Keratinocyte (primary cell): ENCODE results near the gene EIF4G2. TPM values are rescaled to one million over a fixed set of nuclear protein-coding genes. Genes with fewer than 3 reads are reported as not detected.

Experiments used
- DNase-seq: peaks from one replicate; pipeline ENCODE4 v3.0.0-alpha.2; 2011; ENCODE audit warnings: low read depth, missing footprints, low spot score
- FAIRE-seq: peaks from 2 replicates; lab custom pipeline; 2011; peaks lifted over from hg19 to GRCh38; lab: Jason Lieb, UNC
- H2AFZ ChIP-seq: 2 replicates; pipeline ENCODE4 v1.6.0; 2012; ENCODE audit warnings: low read length, control low read depth, inconsistent platforms; ENCODE audit not compliant: control insufficient read depth
- H3K27ac ChIP-seq: 2 replicates; pipeline ENCODE4 v1.5.1; 2011; ENCODE audit warnings: low read length; ENCODE audit not compliant: control insufficient read depth, insufficient read depth
- H3K27me3 ChIP-seq: 3 replicates; pipeline ENCODE4 v1.6.0; 2011; ENCODE audit warnings: low read length; ENCODE audit not compliant: control insufficient read depth, insufficient read depth; ENCODE audit errors: extremely low read depth
- H3K36me3 ChIP-seq, 2 experiments: 2 replicates in 1 of 2; 3 replicates in 1 of 2; pipeline ENCODE4 v1.5.1; 2011; ENCODE audit warnings: low read length in 2 of 2, mild to moderate bottlenecking in 1 of 2; ENCODE audit not compliant: control insufficient read depth in 2 of 2, insufficient read depth in 2 of 2; ENCODE audit errors: extremely low read depth in 1 of 2
- H3K4me1 ChIP-seq: 3 replicates; pipeline ENCODE4 v1.5.1; 2011; ENCODE audit warnings: low read length; ENCODE audit not compliant: control insufficient read depth, insufficient read depth; ENCODE audit errors: extremely low read depth
- H3K4me2 ChIP-seq: 3 replicates; pipeline ENCODE4 v1.6.0; 2011; ENCODE audit warnings: low read depth, low read length; ENCODE audit not compliant: control insufficient read depth, insufficient read depth; ENCODE audit errors: extremely low read depth
- H3K4me3 ChIP-seq, 3 experiments: fragments of 200-600 bp in 1 of 3; sonication (generic) in 1 of 3; 2 replicates in 2 of 3; 3 replicates in 1 of 3; pipeline ENCODE4 v1.5.1; 2011 to 2016; ENCODE audit warnings: low read length in 3 of 3, mild to moderate bottlenecking in 3 of 3, control low read depth in 2 of 3, inconsistent platforms in 1 of 3, low read depth in 1 of 3, mixed read lengths in 1 of 3, mixed run types in 1 of 3, moderate library complexity in 1 of 3; ENCODE audit not compliant: control insufficient read depth in 2 of 3, insufficient read depth in 2 of 3; ENCODE audit errors: extremely low read depth in 1 of 3
- H3K79me2 ChIP-seq: 2 replicates; pipeline ENCODE4 v1.6.0; 2012; ENCODE audit warnings: low read length; ENCODE audit not compliant: control insufficient read depth, insufficient read depth
- H3K9ac ChIP-seq: 3 replicates; pipeline ENCODE4 v1.6.0; 2011; ENCODE audit warnings: low read length; ENCODE audit not compliant: control insufficient read depth, insufficient read depth; ENCODE audit errors: extremely low read depth
- H3K9me1 ChIP-seq: 3 replicates; pipeline ENCODE4 v1.6.0; 2011; ENCODE audit warnings: low read length; ENCODE audit not compliant: control insufficient read depth, insufficient read depth; ENCODE audit errors: extremely low read depth
- H3K9me3 ChIP-seq: 2 replicates; pipeline ENCODE4 v1.5.1; 2012; ENCODE audit warnings: low read depth, low read length; ENCODE audit not compliant: control insufficient read depth
- H4K20me1 ChIP-seq: 3 replicates; pipeline ENCODE4 v1.6.0; 2011; ENCODE audit warnings: low read length; ENCODE audit not compliant: control insufficient read depth, insufficient read depth; ENCODE audit errors: extremely low read depth
- EZH2 ChIP-seq: IDR thresholded peaks from one replicate; pipeline ENCODE4 v1.6.1; 2012; ENCODE audit warnings: inconsistent platforms, mild to moderate bottlenecking, low read length, moderate library complexity
- dilution Hi-C: fragments of 300-500 bp; cut with MboI; formaldehyde crosslinking; loops from one replicate; pipeline ENCODE4 v1.7.0; 2020; ENCODE audit warnings: low sequenced_read_pairs; ENCODE audit not compliant: extremely low pct_ligation_motif_present
- polyA plus RNA-seq, 5 experiments: library from polyadenylated mRNA; depleted of rRNA in 3 of 5; stranded (reverse) in 3 of 5; stranded (forward) in 1 of 5; unstranded in 1 of 5; fragments of >200 nt; gene quantifications; 1 replicate in 1 of 5; 2 replicates in 3 of 5; 3 replicates in 1 of 5; pipeline versions ENCODE4 v1.2.1 to v1.2.3, GENCODE V29; 2011 to 2012; ENCODE audit warnings: missing spikeins in 2 of 5, low read depth in 1 of 5, low replicate concordance in 1 of 5
- TF ChIP-seq, protein P1 (sequence below), 3 experiments: IDR thresholded peaks in 1 of 3; conservative IDR thresholded peaks in 1 of 3; optimal IDR thresholded peaks in 1 of 3; 2 replicates in 2 of 3; 3 replicates in 1 of 3; pipeline versions ENCODE3 to v1.5.1; 2011; ENCODE audit warnings: low read length in 3 of 3, mild to moderate bottlenecking in 3 of 3, moderate library complexity in 2 of 3, control low read depth in 1 of 3, inconsistent platforms in 1 of 3; ENCODE audit not compliant: insufficient read depth in 2 of 3; ENCODE audit errors: extremely low read depth in 1 of 3

Gene EIF4G2
- polyA plus RNA-seq, 1 donor (not counting 4 experiments of a cell fraction or from before 2014, with no cell fraction given), result 643 TPM

DNA sequence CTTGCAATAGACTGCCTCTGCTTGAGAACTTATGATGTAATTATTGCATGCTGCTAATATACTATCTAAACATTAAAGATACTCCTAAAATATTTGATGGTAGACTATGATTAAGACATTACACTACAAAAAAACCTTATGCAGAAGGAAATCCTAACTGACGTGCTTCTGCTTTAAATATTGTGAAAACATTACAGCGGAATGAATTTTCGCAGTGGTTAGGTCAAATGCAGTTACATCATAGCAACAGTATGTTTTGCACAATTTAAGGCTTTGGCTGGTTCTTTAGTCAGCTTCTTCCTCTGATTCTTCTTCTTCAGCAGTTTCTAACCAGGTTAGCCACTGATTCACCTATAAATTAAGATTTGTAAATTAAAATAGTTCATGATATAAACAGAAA lies 11.2 kb downstream of the EIF4G2 start:
- H3K27ac ChIP-seq, result no peak overlapping the region
- H3K9me1 ChIP-seq, result no peaks in the 10 kb centered on the region
- TF ChIP-seq EZH2, result no peak
- TF ChIP-seq, protein P1, sequence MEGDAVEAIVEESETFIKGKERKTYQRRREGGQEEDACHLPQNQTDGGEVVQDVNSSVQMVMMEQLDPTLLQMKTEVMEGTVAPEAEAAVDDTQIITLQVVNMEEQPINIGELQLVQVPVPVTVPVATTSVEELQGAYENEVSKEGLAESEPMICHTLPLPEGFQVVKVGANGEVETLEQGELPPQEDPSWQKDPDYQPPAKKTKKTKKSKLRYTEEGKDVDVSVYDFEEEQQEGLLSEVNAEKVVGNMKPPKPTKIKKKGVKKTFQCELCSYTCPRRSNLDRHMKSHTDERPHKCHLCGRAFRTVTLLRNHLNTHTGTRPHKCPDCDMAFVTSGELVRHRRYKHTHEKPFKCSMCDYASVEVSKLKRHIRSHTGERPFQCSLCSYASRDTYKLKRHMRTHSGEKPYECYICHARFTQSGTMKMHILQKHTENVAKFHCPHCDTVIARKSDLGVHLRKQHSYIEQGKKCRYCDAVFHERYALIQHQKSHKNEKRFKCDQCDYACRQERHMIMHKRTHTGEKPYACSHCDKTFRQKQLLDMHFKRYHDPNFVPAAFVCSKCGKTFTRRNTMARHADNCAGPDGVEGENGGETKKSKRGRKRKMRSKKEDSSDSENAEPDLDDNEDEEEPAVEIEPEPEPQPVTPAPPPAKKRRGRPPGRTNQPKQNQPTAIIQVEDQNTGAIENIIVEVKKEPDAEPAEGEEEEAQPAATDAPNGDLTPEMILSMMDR (optimal IDR thresholded peaks at IDR 0.05 in 1 of 3, IDR thresholded peaks at IDR 0.05 in 1 of 3, conservative IDR thresholded peaks at IDR 0.05 in 1 of 3; ENCODE audit: extremely low read depth in 1 of 3, insufficient read depth in 2 of 3, low read length in 3 of 3), result no peak
- DNase-seq (no peak), FAIRE-seq (no peak)
- H3K4me1 ChIP-seq, result peaks cover 2% of the 10 kb centered on the region
- no peak overlapping the region for H2AFZ ChIP-seq
- no peaks in the 10 kb centered on the region for H3K9me3 ChIP-seq
- peaks cover 4% of the 10 kb centered on the region for H4K20me1 ChIP-seq
- no peak overlapping the region for H3K9ac ChIP-seq
- dilution Hi-C loops, result no loop called here
- H3K4me2 ChIP-seq, result no peak overlapping the region
- H3K4me3 ChIP-seq, result no peak overlapping the region
- no peaks in the 10 kb centered on the region for H3K27me3 ChIP-seq
- no peaks in the 10 kb centered on the region for H3K79me2 ChIP-seq
- peaks cover 46 to 50% of the 10 kb centered on the region in 2 experiments for H3K36me3 ChIP-seq

DNA sequence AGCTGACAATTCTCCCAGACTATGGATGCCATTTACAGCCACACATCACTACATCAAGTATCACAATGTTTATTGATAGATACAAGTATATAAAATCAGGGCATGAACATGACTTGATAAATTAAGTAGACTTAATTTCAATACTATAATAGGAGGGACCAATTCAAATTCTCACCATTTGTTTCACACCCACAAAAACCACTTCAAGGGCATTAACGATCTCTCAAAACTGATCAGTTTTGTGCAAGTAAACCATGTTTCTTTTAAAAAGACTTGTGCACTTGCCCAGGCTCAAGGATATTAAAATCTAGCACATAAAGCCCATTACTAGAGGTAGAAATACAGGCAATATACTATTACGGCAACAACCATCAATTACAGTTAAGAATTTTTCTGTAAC lies 11.7 kb downstream of the EIF4G2 start:
- DNase-seq (no peak), FAIRE-seq (no peak)
- Histone ChIP-seq H3K27ac (no peak overlapping the region), H3K4me3 (no peak overlapping the region), H2AFZ (no peak overlapping the region), H3K4me1 (peaks cover 5% of the 10 kb centered on the region), H4K20me1 (peaks cover 4% of the 10 kb centered on the region), H3K36me3 (peaks cover 42 to 46% of the 10 kb centered on the region in 2 experiments), H3K27me3 (no peaks in the 10 kb centered on the region), H3K4me2 (no peak overlapping the region), H3K9me3 (no peaks in the 10 kb centered on the region), H3K9me1 (no peaks in the 10 kb centered on the region), H3K9ac (no peak overlapping the region), H3K79me2 (no peaks in the 10 kb centered on the region)
- dilution Hi-C loops, result no loop called here
- no peak for TF ChIP-seq EZH2
- TF ChIP-seq, protein P1 (optimal IDR thresholded peaks at IDR 0.05 in 1 of 3, IDR thresholded peaks at IDR 0.05 in 1 of 3, conservative IDR thresholded peaks at IDR 0.05 in 1 of 3; ENCODE audit: extremely low read depth in 1 of 3, insufficient read depth in 2 of 3, low read length in 3 of 3), result no peak
